Right renal cortex interstitium (tissue), 3 donors: Measurements from ENCODE around the gene SLC2A4RG. TPM values are rescaled to one million over a fixed set of nuclear protein-coding genes. Genes with fewer than 3 reads are reported as not detected.

Experiments used
- polyA plus RNA-seq, 3 donors: library from polyadenylated mRNA; unstranded; fragments of 120-200 nt; gene quantifications; one replicate each; pipeline ENCODE4 v1.2.1, GENCODE V29; 2013; ENCODE audit not compliant: insufficient read length in 3 of 3

The SLC2A4RG gene
- polyA plus RNA-seq, 3 donors, result 57.9 to 66.1 (median 60.9) TPM

Other genes with a start within 250 kb of the SLC2A4RG start
- gene EEF1A2, start 240.7 kb upstream of the SLC2A4RG start, polyA plus RNA-seq, result 1 to 10 TPM in 2 of 3 donors, under 1 TPM in 1; 0.79 to 1.6 (median 1.1) TPM
- gene PPDPF, start 219.0 kb upstream of the SLC2A4RG start, polyA plus RNA-seq, result 100 to 1,000 TPM; 108 to 192 (median 149) TPM
- under 1 TPM; 0.22 to 0.61 (median 0.49) TPM for gene PTK6, start 202.4 kb upstream of the SLC2A4RG start, polyA plus RNA-seq
- gene SRMS, start 192.0 kb upstream of the SLC2A4RG start, polyA plus RNA-seq, result under 1 TPM; 0.08 to 0.21 (median 0.08) TPM
- gene FNDC11, start 185.6 kb upstream of the SLC2A4RG start, polyA plus RNA-seq, result under 1 TPM; 0.69 to 0.98 (median 0.76) TPM
- 10 to 100 TPM in 2 of 3 donors, 1 to 10 TPM in 1; 8.8 to 11.3 (median 10.4) TPM for gene HELZ2, start 165.5 kb upstream of the SLC2A4RG start, polyA plus RNA-seq
- gene GMEB2, start 112.7 kb upstream of the SLC2A4RG start, polyA plus RNA-seq, result 1 to 10 TPM; 7.5 to 9.8 (median 8.9) TPM
- 10 to 100 TPM; 22.0 to 26.7 (median 23.8) TPM for gene STMN3, start 86.4 kb upstream of the SLC2A4RG start, polyA plus RNA-seq
- gene RTEL1, start 81.5 kb upstream of the SLC2A4RG start, polyA plus RNA-seq, result 10 to 100 TPM; 12.8 to 15.9 (median 13.8) TPM
- gene TNFRSF6B, start 43.1 kb upstream of the SLC2A4RG start, polyA plus RNA-seq, result 1 to 10 TPM; 1.3 to 1.7 (median 1.4) TPM
- gene ARFRP1, start 31.8 kb upstream of the SLC2A4RG start, polyA plus RNA-seq, result 10 to 100 TPM; 29.9 to 31.9 (median 30.8) TPM
- gene ZGPAT, start 31.7 kb upstream of the SLC2A4RG start, polyA plus RNA-seq, result 10 to 100 TPM; 14.9 to 15.7 (median 15.0) TPM
- gene LIME1, start 3.1 kb upstream of the SLC2A4RG start, polyA plus RNA-seq, result 1 to 10 TPM; 2.8 to 5.2 (median 3.8) TPM
- 10 to 100 TPM; 13.6 to 16.0 (median 14.5) TPM for gene ZBTB46, start 91.5 kb downstream of the SLC2A4RG start, polyA plus RNA-seq
- not detected for gene ABHD16B, start 121.7 kb downstream of the SLC2A4RG start, polyA plus RNA-seq
- 10 to 100 TPM; 80.6 to 82.1 (median 81.3) TPM for gene TPD52L2, start 125.5 kb downstream of the SLC2A4RG start, polyA plus RNA-seq
- 10 to 100 TPM; 25.7 to 29.0 (median 28.7) TPM for gene DNAJC5, start 155.3 kb downstream of the SLC2A4RG start, polyA plus RNA-seq
- 10 to 100 TPM; 33.5 to 35.5 (median 33.6) TPM for gene UCKL1, start 216.6 kb downstream of the SLC2A4RG start, polyA plus RNA-seq
- 10 to 100 TPM; 20.9 to 23.3 (median 21.8) TPM for gene ZNF512B, start 230.2 kb downstream of the SLC2A4RG start, polyA plus RNA-seq
- 1 to 10 TPM; 6.5 to 6.7 (median 6.6) TPM for gene SAMD10, start 239.9 kb downstream of the SLC2A4RG start, polyA plus RNA-seq
- gene PRPF6, start 241.4 kb downstream of the SLC2A4RG start, polyA plus RNA-seq, result 10 to 100 TPM; 89.5 to 94.8 (median 89.9) TPM